ENCODE measurements around the gene CT55. TPM values are rescaled to one million over a fixed set of nuclear protein-coding genes. Genes with fewer than 3 reads are reported as not detected.

Gene CT55
- polyA plus RNA-seq, 3 donors = 0.20 to 0.29 (median 0.29) TPM

Other genes with a start within 250 kb of the CT55 start
- 10 to 100 TPM in 2 of 3 donors, 1 to 10 TPM in 1; 9.8 to 11.5 (median 11.3) TPM for gene SMIM10, start 180.4 kb downstream of the CT55 start, polyA plus RNA-seq (ENCODE audit: insufficient read length in 3 of 3)
- 10 to 100 TPM; 22.1 to 25.3 (median 23.7) TPM for gene RTL8B, start 148.9 kb downstream of the CT55 start, polyA plus RNA-seq (ENCODE audit: insufficient read length in 3 of 3)
- 100 to 1,000 TPM; 153 to 169 (median 158) TPM for gene RTL8C, start 139.0 kb downstream of the CT55 start, polyA plus RNA-seq (ENCODE audit: insufficient read length in 3 of 3)
- 10 to 100 TPM; 83.5 to 98.8 (median 85.0) TPM for gene RTL8A, start 119.3 kb downstream of the CT55 start, polyA plus RNA-seq (ENCODE audit: insufficient read length in 3 of 3)
- gene SMIM10L2B, start 72.7 kb downstream of the CT55 start, polyA plus RNA-seq (ENCODE audit: insufficient read length in 3 of 3) = 1 to 10 TPM; 6.7 to 7.5 (median 6.9) TPM
- not detected for gene ETDB, start 50.9 kb downstream of the CT55 start, polyA plus RNA-seq (ENCODE audit: insufficient read length in 3 of 3)
- not detected for gene ETDA, start 80.7 kb upstream of the CT55 start, polyA plus RNA-seq (ENCODE audit: insufficient read length in 3 of 3)
- gene ETDC, start 138.1 kb upstream of the CT55 start, polyA plus RNA-seq (ENCODE audit: insufficient read length in 3 of 3) = not detected
- 10 to 100 TPM; 18.6 to 22.9 (median 18.8) TPM for gene ZNF75D, start 172.7 kb upstream of the CT55 start, polyA plus RNA-seq (ENCODE audit: insufficient read length in 3 of 3)
- gene ZNF449, start 173.4 kb upstream of the CT55 start, polyA plus RNA-seq (ENCODE audit: insufficient read length in 3 of 3) = 10 to 100 TPM; 12.5 to 15.4 (median 14.4) TPM

Data from right renal cortex interstitium (tissue), 3 donors.